ENCODE results near the gene CYP2C19. TPM values are rescaled to one million over a fixed set of nuclear protein-coding genes. Genes with fewer than 3 reads are reported as not detected.
"Not testable (repeated sequence)": the region's sequence is repeated elsewhere in the genome, so short reads cannot be mapped to it uniquely, and the experiment has no call there.

Gene CYP2C19
- total RNA-seq, 1 experiment from 2014 or later: 0.12 TPM

- no peak for DNase-seq (ENCODE audit: low read depth)
These were observed 116.7 kb downstream of the CYP2C19 start for GRCh38 chr10:94879214-94879613.

- DNase-seq (ENCODE audit: low read depth): no peak
These were observed 126.6 kb downstream of the CYP2C19 start for GRCh38 chr10:94889123-94889522.

DNA sequence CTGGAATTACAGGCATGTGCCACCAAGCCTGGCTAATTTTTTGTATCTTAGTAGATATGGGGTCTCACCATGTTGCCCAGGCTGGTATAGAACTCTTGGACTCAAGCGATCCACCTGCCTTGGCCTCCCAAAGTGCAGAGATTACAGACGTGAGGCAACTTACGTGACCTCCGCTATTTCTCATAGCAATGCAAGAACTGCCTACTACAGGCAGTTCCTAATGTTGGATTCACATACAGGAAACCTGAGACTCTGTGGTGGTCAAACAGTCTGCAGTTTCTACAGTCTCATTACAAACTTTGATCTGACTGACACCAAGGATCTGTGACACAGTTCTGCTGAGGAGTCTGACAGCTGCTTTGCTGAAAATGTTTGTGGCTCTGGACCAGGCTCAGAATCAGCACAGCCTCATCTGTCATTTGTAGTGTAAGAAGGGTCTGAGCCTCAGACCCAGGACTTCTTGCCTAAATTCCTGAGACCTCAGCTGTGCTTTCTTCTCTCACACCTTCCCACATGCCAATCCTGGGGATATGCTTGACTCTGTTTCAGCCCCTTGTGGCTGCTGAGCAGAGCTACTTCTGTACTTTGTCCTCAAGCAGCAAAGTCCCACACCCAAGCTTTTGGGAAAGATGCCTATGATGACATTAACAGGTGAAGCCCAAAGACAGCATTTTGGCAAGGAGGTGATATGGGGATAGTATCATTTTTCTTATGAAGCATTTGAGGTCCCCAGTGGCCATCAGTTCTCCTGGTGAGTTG is 128.0 kb downstream of the CYP2C19 start:
- DNase-seq (ENCODE audit: low read depth): no peak

GRCh38 chr10:94898414-94898813 is 135.9 kb downstream of the CYP2C19 start:
- not testable (repeated sequence) for DNase-seq (ENCODE audit: low read depth)

DNA sequence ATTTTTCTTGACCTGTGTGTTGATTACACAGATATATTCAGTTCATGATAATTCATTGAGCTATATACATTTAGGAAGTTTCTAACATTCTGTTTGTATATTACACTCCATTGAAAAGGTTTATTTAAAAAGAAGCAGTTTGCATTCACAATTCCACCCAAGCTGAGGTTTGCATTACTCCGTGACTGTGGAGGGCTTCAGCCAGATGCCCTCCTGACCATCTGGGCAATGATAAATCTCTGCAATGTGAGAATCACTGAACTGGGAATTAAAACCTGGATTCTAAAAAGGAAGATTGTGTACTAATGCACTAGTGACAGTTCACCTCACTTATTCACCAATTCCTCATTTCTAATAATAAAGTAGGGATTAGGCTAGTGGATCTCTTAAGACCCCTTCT is 139.6 kb downstream of the CYP2C19 start:
- DNase-seq (ENCODE audit: low read depth): no peak

DNA sequence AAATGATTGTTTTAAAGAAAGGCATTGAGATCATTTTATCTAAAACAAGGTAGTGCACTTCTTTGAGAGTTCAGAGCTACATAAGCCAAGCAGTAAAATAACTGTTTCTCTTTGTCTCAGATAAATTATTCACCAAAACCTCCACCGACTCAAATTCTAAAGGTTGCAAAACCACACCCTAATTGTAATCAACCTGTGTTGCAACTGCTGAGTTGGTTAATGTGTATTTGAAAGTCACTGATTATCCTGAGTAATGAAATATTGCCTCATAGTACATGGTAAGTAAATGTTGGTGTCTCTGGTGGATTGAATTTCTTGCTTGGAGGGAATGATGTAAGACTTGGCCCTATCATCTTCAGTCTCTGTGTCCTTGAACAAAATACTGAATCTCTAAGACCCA is 140.1 kb downstream of the CYP2C19 start:
- no peak for DNase-seq (ENCODE audit: low read depth)

Other genes with a start within 250 kb of the CYP2C19 start
- 39.2 and 56.7 TPM in 2 replicates for gene HELLS, start 216.9 kb upstream of the CYP2C19 start, total RNA-seq (2014; rRNA removed; shearing (Covaris generic))
- not detected in 2 replicates for gene CYP2C18, start 79.0 kb upstream of the CYP2C19 start, total RNA-seq (2014; rRNA removed; shearing (Covaris generic))
- gene CYP2C9, start 176.0 kb downstream of the CYP2C19 start, total RNA-seq (2014; rRNA removed; shearing (Covaris generic)): 0.29 TPM in 1 of 2 replicates, not detected in the other

Measured in RPMI7951 (cell line).